ENCODE data around the gene ATRNL1.

- TF ChIP-seq CTCF (IDR thresholded peaks at IDR 0.05; ENCODE audit: low read length) (no peak), EZH2 (IDR thresholded peaks at IDR 0.05; ENCODE audit: borderline replicate concordance, low read length) (no peak)
Observed at GRCh38 chr10:115964827-115965226, 871.7 kb downstream of the ATRNL1 start.

Measured in OCI-LY1 (cell line).